ENCODE results near the gene ZGPAT. TPM values are rescaled to one million over a fixed set of nuclear protein-coding genes. Genes with fewer than 3 reads are reported as not detected.

ZGPAT gene
- total and polyA plus RNA-seq, 2 of the 13 experiments (the other 11 are each of a cell fraction or from before 2014, with no cell fraction given): 23.0 to 41.9 TPM

- no peak; a peak in 1 of 4 replicates for TF ChIP-seq HMGXB4 (CRISPR knock-in tag; IDR thresholded peaks at IDR 0.05; ENCODE audit: borderline replicate concordance in 1 of 2, low read depth in 1 of 2)
- TF ChIP-seq HCFC1 (IDR thresholded peaks at IDR 0.05; ENCODE audit: low read depth, low read length): no peak
- peak; percentile 51; the same call in 1 of the 2 replicates for TF ChIP-seq ZNF326 (CRISPR knock-in tag; IDR thresholded peaks at IDR 0.05; ENCODE audit: borderline replicate concordance)
- no peak for TF ChIP-seq ZNF883 (CRISPR knock-in tag; IDR thresholded peaks at IDR 0.05; ENCODE audit: not compliant biosample characterization)
- TF ChIP-seq ZFAT (CRISPR knock-in tag; conservative IDR thresholded peaks at IDR 0.05): no peak
- TF ChIP-seq SIX1 (CRISPR knock-in tag; IDR thresholded peaks at IDR 0.05; ENCODE audit: borderline replicate concordance): no peak
- TF ChIP-seq MTERF4 (CRISPR knock-in tag; IDR thresholded peaks at IDR 0.05): no peak
- no peak for TF ChIP-seq HDAC6 (IDR thresholded peaks at IDR 0.05; ENCODE audit: low read depth, low read length)
- TF ChIP-seq LBX2 (CRISPR knock-in tag; IDR thresholded peaks at IDR 0.05; ENCODE audit: borderline replicate concordance): no peak
- TF ChIP-seq ATRX (CRISPR knock-in tag; IDR thresholded peaks at IDR 0.05; ENCODE audit: borderline replicate concordance): no peak
- peak; percentile 61 for TF ChIP-seq HNRNPK (IDR thresholded peaks at IDR 0.05; ENCODE audit: low read depth, low read length, poor library complexity, severe bottlenecking)
- TF ChIP-seq ZNF788 (CRISPR knock-in tag; IDR thresholded peaks at IDR 0.05; ENCODE audit: borderline replicate concordance): peak; percentile 83; the same call in 1 of the 2 replicates
- TF ChIP-seq ZNF672 (CRISPR knock-in tag; IDR thresholded peaks at IDR 0.05): no peak
- TF ChIP-seq RBM22 (optimal IDR thresholded peaks at IDR 0.05; ENCODE audit: low read length): peak; percentile 87
- TF ChIP-seq ZNF317 (CRISPR knock-in tag; IDR thresholded peaks at IDR 0.05): no peak
- TF ChIP-seq PRDM10 (CRISPR knock-in tag; IDR thresholded peaks at IDR 0.05; ENCODE audit: low read depth): no peak
- no peak for TF ChIP-seq PBX2 (CRISPR knock-in tag; IDR thresholded peaks at IDR 0.05)
These were observed 29.3 kb downstream of the ZGPAT start (continued) for GRCh38 chr20:63736893-63737694.
